ENCODE data around the gene RASA3.

DNA sequence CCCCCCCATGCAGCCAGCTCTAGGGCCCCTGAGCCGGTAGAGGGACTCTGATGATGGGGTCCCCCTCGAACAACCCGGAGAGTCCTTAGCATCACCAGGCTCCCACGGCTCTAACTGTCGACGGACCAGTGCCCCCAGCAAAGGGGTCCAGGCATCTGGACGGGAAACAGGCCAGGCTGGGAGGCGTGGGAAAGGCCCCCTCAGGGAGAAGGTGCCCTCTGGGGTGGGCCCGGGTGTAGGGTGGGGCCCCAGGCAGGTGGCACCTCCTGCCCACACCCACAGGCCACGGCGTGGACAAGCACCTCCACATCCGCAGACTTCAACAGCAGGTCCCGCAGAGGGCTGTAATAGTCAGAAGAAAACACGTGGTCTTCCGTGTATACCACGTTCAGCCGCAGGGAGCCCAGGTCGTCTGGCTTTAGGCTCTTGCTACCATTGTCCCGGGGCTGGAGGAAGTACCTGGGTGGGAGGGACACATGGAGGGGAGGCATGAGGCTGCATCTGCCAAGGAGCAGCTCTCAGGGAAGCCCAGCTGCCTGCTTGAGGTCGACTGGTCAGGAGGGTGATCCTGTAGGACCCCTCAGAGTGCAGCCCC, 113.9 kb downstream of the RASA3 start:
- no peak for TF ChIP-seq CTCF (IDR thresholded peaks at IDR 0.05; ENCODE audit: insufficient read depth, low read length)
- TF ChIP-seq POLR2AphosphoS5 (IDR thresholded peaks at IDR 0.05; ENCODE audit: low read depth), result no peak
- no peak for TF ChIP-seq GABPA (IDR thresholded peaks at IDR 0.05; ENCODE audit: low read depth)
- no peak for TF ChIP-seq REST (IDR thresholded peaks at IDR 0.05; ENCODE audit: insufficient replicate concordance, low read depth)
- no peak for TF ChIP-seq SPI1 (IDR thresholded peaks at IDR 0.05; ENCODE audit: borderline replicate concordance, low read depth)
